H9 (cell line): ENCODE data around the gene MYLK. TPM values are rescaled to one million over a fixed set of nuclear protein-coding genes. Genes with fewer than 3 reads are reported as not detected.

Experiments
- DNase-seq: peaks from one replicate; pipeline ENCODE4 v3.0.0-alpha.2; 2017
- H2AFZ ChIP-seq: one replicate; pipeline ENCODE4 v1.6.1; 2013; ENCODE audit warnings: mild to moderate bottlenecking, low read length, control low read depth, moderate library complexity
- H2AK5ac ChIP-seq: 2 replicates; pipeline ENCODE4 v1.6.1; 2013; ENCODE audit warnings: low read length, control low read depth, mixed read lengths; ENCODE audit not compliant: insufficient read length
- H2BK120ac ChIP-seq: one replicate; pipeline ENCODE4 v1.6.1; 2013; ENCODE audit warnings: low read depth, mild to moderate bottlenecking, low read length, control low read depth, inconsistent platforms; ENCODE audit not compliant: poor library complexity, severe bottlenecking
- H2BK12ac ChIP-seq: 2 replicates; pipeline ENCODE4 v1.6.1; 2013; ENCODE audit warnings: low read length, control low read depth, mixed read lengths, low read depth; ENCODE audit not compliant: insufficient read length
- H2BK15ac ChIP-seq: 2 replicates; pipeline ENCODE4 v1.6.1; 2013; ENCODE audit warnings: low read depth, low read length, control low read depth
- H2BK20ac ChIP-seq: one replicate; pipeline ENCODE4 v1.6.1; 2013; ENCODE audit warnings: low read depth, mild to moderate bottlenecking, low read length, control low read depth, inconsistent platforms; ENCODE audit not compliant: poor library complexity, severe bottlenecking
- H2BK5ac ChIP-seq: 2 replicates; pipeline ENCODE4 v1.6.1; 2013; ENCODE audit warnings: low read length, control low read depth, mixed read lengths; ENCODE audit not compliant: insufficient read length
- H3K14ac ChIP-seq: 2 replicates; pipeline ENCODE4 v1.6.1; 2013; ENCODE audit warnings: low read length, control low read depth; ENCODE audit not compliant: insufficient read depth
- H3K18ac ChIP-seq: 2 replicates; pipeline ENCODE4 v1.6.1; 2013; ENCODE audit warnings: low read depth, mild to moderate bottlenecking, mixed read lengths, low read length, control low read depth; ENCODE audit not compliant: insufficient read length
- H3K23ac ChIP-seq: 2 replicates; pipeline ENCODE4 v1.6.1; 2013; ENCODE audit warnings: low read length, control low read depth, mixed read lengths, low read depth; ENCODE audit not compliant: insufficient read length
- H3K23me2 ChIP-seq: 2 replicates; pipeline ENCODE4 v1.6.1; 2013; ENCODE audit warnings: low read depth, mild to moderate bottlenecking, mixed read lengths, low read length, control low read depth; ENCODE audit not compliant: insufficient read length, poor library complexity, severe bottlenecking
- H3K27ac ChIP-seq: 2 replicates; pipeline ENCODE4 v1.5.1; 2013; ENCODE audit warnings: low read length, control low read depth, mixed read lengths, low read depth; ENCODE audit not compliant: insufficient read length
- H3K27me3 ChIP-seq: 2 replicates; pipeline ENCODE4 v1.6.1; 2013; ENCODE audit warnings: low read length, control low read depth, inconsistent platforms; ENCODE audit not compliant: insufficient read depth
- H3K4ac ChIP-seq: 2 replicates; pipeline ENCODE4 v1.6.1; 2013; ENCODE audit warnings: low read depth, mild to moderate bottlenecking, control low read depth, inconsistent platforms, low read length, moderate library complexity
- H3K4me1 ChIP-seq: 2 replicates; pipeline ENCODE4 v1.6.1; 2013; ENCODE audit warnings: low read length, control low read depth, inconsistent platforms; ENCODE audit not compliant: insufficient read depth
- H3K4me2 ChIP-seq: 2 replicates; pipeline ENCODE4 v1.6.1; 2013; ENCODE audit warnings: low read length, control low read depth, mixed read lengths; ENCODE audit not compliant: insufficient read length, insufficient read depth
- H3K56ac ChIP-seq: 2 replicates; pipeline ENCODE4 v1.6.1; 2013; ENCODE audit warnings: low read depth, mild to moderate bottlenecking, mixed read lengths, low read length, control low read depth; ENCODE audit not compliant: insufficient read length
- H3K79me1 ChIP-seq: 2 replicates; pipeline ENCODE4 v1.6.1; 2013; ENCODE audit warnings: low read depth, mild to moderate bottlenecking, moderate library complexity, low read length, control low read depth, inconsistent platforms; ENCODE audit not compliant: insufficient read depth, poor library complexity, severe bottlenecking
- H3K79me2 ChIP-seq: 2 replicates; pipeline ENCODE4 v1.6.1; 2013; ENCODE audit warnings: low read length, control low read depth, inconsistent platforms; ENCODE audit not compliant: insufficient read depth
- H3K9ac ChIP-seq: 2 replicates; pipeline ENCODE4 v1.6.1; 2013; ENCODE audit warnings: low read length, control low read depth, mixed read lengths; ENCODE audit not compliant: insufficient read length; ENCODE audit errors: extremely low read depth
- H3K9me3 ChIP-seq: one replicate; pipeline ENCODE4 v1.6.1; 2013; ENCODE audit warnings: low read depth, low read length, inconsistent platforms; ENCODE audit not compliant: control insufficient read depth
- H3T11ph ChIP-seq: one replicate; pipeline ENCODE4 v1.6.1; 2013; ENCODE audit warnings: mild to moderate bottlenecking, low read length, control low read depth, inconsistent platforms
- H4K20me1 ChIP-seq: one replicate; pipeline ENCODE4 v1.6.1; 2013; ENCODE audit not compliant: control insufficient read depth, insufficient read length, insufficient read depth
- H4K5ac ChIP-seq: 2 replicates; pipeline ENCODE4 v1.6.1; 2013; ENCODE audit warnings: low read depth, mild to moderate bottlenecking, mixed read lengths, low read length, control low read depth; ENCODE audit not compliant: insufficient read length
- H4K8ac ChIP-seq: replicated peaks from 2 replicates; pipeline ENCODE4 v1.6.1; 2013; ENCODE audit warnings: low read length, control low read depth, mixed read lengths, low read depth; ENCODE audit not compliant: insufficient read length
- H4K91ac ChIP-seq: 2 replicates; pipeline ENCODE4 v1.6.1; 2013; ENCODE audit warnings: low read depth, mild to moderate bottlenecking, moderate library complexity, mixed read lengths, low read length, control low read depth; ENCODE audit not compliant: insufficient read length
- H3K27ac Mint-ChIP-seq, 3 experiments: 2 replicates in 2 of 3; 3 replicates in 1 of 3; pipeline ENCODE4 v1.8.0; 2020 to 2021; ENCODE audit warnings: mixed read lengths in 3 of 3, mild to moderate bottlenecking in 1 of 3, moderate library complexity in 1 of 3
- H3K27me3 Mint-ChIP-seq: 2 replicates; pipeline ENCODE4 v1.8.0; 2021; ENCODE audit warnings: low read depth, mild to moderate bottlenecking, moderate library complexity, mixed read lengths
- H3K36me3 Mint-ChIP-seq, 3 experiments: 2 replicates in 2 of 3; 3 replicates in 1 of 3; pipeline ENCODE4 v1.8.0; 2020 to 2021; ENCODE audit warnings: low read depth in 3 of 3, mixed read lengths in 3 of 3; ENCODE audit not compliant: insufficient read depth in 1 of 3
- H3K4me1 Mint-ChIP-seq, 2 experiments: 2 replicates each; pipeline ENCODE4 v1.8.0; 2020; ENCODE audit warnings: mixed read lengths in 2 of 2
- H3K4me3 Mint-ChIP-seq, 2 experiments: 2 replicates in 1 of 2; 3 replicates in 1 of 2; pipeline ENCODE4 v1.8.0; 2020 to 2021; ENCODE audit warnings: mild to moderate bottlenecking in 2 of 2, mixed read lengths in 2 of 2, moderate library complexity in 1 of 2
- H3K9me3 Mint-ChIP-seq, 2 experiments: 2 replicates in 1 of 2; 3 replicates in 1 of 2; pipeline ENCODE4 v1.8.0; 2020; ENCODE audit warnings: mild to moderate bottlenecking in 2 of 2, mixed read lengths in 2 of 2, moderate library complexity in 1 of 2
- WGBS: extraction: QIAGEN DNeasy Blood & Tissue Kit; methylation state at CpG from one replicate; pipeline ENCODE4 v1.1.7; 2013; ENCODE audit warnings: missing lambda C conversion rate, low lambda C conversion rate, mixed read lengths; ENCODE audit not compliant: insufficient read length; ENCODE audit errors: extremely low coverage; 5-methylcytosine and 5-hydroxymethylcytosine counted together
- total RNA-seq: library from RNA; stranded (reverse); gene quantifications from 2 replicates; pipeline ENCODE4 v1.2.1, GENCODE V29; 2021
- TF ChIP-seq, protein P1 (sequence below): fragments of 200-600 bp; sonication (generic); conservative IDR thresholded peaks from 3 replicates; pipeline ENCODE4 v1.8.0; 2021; ENCODE audit warnings: antibody characterized with exemption, mild to moderate bottlenecking

The MYLK gene
- total RNA-seq, 1 experiment from 2014 or later = 10.1 TPM

DNA sequence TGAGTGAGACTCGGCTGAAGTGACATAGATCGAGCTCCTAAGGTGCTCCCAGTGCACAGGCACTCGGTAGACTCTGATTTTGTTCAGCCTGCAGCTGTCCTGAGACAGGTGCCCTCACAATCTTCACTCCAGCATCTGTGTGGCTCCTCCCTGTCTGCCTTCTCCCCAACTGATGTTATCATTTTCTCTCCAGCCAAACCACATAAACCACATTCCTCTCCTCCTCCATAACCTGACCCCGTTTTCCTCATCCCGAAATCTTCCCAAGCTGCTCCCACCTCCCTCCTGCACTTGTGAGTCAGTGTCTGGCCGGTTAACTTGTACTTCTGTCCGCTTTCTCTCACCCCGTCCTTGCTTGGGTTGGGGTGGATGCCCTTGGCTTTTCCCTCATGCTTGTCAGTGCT lies 206.0 kb downstream of the MYLK start:
- H3K4me1 ChIP-seq = no peaks in the 10 kb centered on the region
- Mint-ChIP-seq H3K4me3 (no peak overlapping the region), H3K9me3 (no peaks in the 10 kb centered on the region), H3K27ac (no peak overlapping the region), H3K36me3 (peaks cover 3 to 9% (median 3%) of the 10 kb centered on the region in 3 experiments; a peak in 2 of 7 replicates), H3K4me1 (peaks cover 4 to 5% of the 10 kb centered on the region in 2 experiments), H3K27me3 (peaks cover 1% of the 10 kb centered on the region; the same call in 1 of the 2 replicates)
- H3K79me2 ChIP-seq = no peaks in the 10 kb centered on the region
- TF ChIP-seq, protein P1, sequence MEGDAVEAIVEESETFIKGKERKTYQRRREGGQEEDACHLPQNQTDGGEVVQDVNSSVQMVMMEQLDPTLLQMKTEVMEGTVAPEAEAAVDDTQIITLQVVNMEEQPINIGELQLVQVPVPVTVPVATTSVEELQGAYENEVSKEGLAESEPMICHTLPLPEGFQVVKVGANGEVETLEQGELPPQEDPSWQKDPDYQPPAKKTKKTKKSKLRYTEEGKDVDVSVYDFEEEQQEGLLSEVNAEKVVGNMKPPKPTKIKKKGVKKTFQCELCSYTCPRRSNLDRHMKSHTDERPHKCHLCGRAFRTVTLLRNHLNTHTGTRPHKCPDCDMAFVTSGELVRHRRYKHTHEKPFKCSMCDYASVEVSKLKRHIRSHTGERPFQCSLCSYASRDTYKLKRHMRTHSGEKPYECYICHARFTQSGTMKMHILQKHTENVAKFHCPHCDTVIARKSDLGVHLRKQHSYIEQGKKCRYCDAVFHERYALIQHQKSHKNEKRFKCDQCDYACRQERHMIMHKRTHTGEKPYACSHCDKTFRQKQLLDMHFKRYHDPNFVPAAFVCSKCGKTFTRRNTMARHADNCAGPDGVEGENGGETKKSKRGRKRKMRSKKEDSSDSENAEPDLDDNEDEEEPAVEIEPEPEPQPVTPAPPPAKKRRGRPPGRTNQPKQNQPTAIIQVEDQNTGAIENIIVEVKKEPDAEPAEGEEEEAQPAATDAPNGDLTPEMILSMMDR = no peak
- H3K14ac ChIP-seq = no peak overlapping the region
- H3K4ac ChIP-seq = no peak overlapping the region
- 100% methylated on average over 2 of the region's 8 CpGs for WGBS
- H2BK120ac ChIP-seq = no peak overlapping the region
- H3K79me1 ChIP-seq = no peaks in the 10 kb centered on the region
- no peak overlapping the region for H2BK15ac ChIP-seq
- H4K5ac ChIP-seq = no peak overlapping the region
- H3K4me2 ChIP-seq = no peak overlapping the region
- no peak overlapping the region for H2BK12ac ChIP-seq
- no peak overlapping the region for H3K23ac ChIP-seq
- no peak overlapping the region for H3K56ac ChIP-seq
- no peak for DNase-seq
- H3K27ac ChIP-seq = no peak overlapping the region
- H2AK5ac ChIP-seq = no peak overlapping the region
- H3K9me3 ChIP-seq = no peaks in the 10 kb centered on the region
- H4K8ac ChIP-seq = no peak overlapping the region
- H3T11ph ChIP-seq = no peak overlapping the region
- no peak overlapping the region for H2BK5ac ChIP-seq
- H4K91ac ChIP-seq = no peak overlapping the region
- H3K9ac ChIP-seq = no peak overlapping the region
- no peaks in the 10 kb centered on the region for H4K20me1 ChIP-seq
- H2AFZ ChIP-seq = no peak overlapping the region
- no peaks in the 10 kb centered on the region for H3K27me3 ChIP-seq
- no peak overlapping the region for H3K18ac ChIP-seq
- H2BK20ac ChIP-seq = no peak overlapping the region
- no peaks in the 10 kb centered on the region for H3K23me2 ChIP-seq
